HG02973 (cell line): ENCODE results near the gene PDK3.

Experiments used
- ATAC-seq: cut with Tn5 transposase; IDR thresholded peaks from one replicate; pipeline ENCODE4 v1.9.1; 2021; ENCODE audit warnings: moderate library complexity; ENCODE audit not compliant: unreplicated experiment

Gene PDK3

DNA sequence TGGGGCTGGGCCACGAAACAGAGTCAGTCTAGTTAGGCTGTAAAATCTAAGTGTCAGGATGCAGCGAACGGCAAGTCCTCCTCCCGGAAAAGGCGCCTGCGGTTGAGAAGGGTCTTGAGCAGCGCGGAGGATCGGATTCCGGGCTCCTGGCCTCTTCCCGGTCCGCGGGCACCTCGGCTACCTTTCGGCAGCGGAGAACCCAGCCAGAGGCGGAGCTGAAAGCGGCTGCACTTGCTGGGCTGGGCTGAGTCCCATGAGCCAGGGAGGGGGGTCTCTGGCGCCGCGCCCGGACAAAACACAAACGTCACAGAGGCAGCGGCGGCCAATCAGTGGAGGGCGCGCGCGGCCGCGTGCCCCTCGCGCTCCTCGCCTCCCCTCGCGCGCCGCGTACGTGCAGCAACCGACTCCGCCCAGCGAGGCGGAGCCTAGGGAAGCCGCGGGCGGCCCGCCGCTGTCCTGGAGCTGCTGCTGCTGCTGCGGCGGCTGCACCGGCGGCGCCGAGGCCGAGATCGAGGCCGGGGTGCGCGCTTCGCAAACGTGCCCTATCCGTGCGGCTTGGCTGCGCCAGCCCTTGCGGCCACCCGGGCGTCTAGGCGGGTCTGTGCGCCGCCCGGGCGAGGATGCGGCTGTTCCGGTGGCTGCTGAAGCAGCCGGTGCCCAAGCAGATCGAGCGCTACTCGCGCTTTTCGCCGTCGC is at the start of gene PDK3:
Gene PDK3, plus strand, starts transcription at position 451 of the 696 bp plus-strand sequence. Its CDS starts 170 bp downstream, at position 621.
- ATAC-seq = peak; percentile 95

DNA sequence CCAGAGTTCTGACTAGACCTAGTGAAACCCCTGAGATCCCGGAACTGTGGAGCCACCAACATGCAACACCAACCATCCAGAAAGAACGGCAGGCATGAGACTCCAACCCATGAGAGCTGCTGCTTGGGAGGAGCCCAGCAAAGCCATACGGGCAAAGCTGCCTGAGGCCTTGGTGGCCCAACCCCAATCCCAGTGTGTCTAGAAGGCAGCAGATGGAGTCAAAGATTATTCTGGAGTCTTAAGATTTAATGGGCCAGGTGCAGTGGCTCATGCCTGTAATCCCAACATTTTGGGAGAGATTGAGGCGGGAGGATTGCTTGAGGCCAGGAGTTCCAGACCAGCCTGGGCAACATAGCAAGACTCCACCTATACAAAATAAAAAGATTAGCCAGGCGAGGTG is 49.2 kb upstream of the PDK3 start:
- ATAC-seq = no peak

DNA sequence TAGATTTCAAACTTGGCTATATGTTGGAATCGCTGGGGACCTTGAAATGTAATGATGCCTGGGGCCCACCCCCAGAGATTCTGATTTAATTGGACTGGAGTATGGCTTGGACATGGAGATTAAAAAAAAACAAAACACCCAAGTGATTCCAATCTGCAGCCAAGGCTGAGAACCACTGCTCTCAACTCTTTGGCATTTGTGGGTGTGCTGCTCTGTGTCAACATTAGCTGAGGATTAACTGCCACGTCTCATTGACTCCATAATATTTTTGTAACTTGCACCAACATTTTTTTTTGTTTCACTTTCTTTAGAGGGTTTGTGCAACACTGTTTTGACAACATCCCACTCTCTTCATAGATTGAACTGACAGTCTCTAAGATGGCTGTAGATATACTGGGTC is 41.1 kb upstream of the PDK3 start:
- no peak for ATAC-seq

DNA sequence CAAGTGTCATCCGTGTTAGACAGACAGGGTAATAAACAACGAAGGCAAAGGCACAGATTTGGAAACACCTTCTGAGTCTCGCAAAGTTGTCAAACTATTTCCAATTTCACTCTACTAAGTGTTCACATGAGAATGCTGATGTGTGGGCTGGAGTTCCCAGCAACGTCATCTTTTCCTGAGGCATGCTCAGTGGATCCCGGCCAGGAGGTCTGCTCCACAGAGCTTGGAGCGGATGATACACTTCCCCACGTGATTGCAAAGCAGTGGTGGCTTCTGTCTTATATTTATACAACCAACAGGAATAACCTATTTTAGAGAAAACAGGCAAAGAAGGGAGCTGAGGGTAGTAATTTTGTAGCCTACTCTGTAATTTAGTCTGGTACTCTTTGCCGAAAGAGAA is 40.1 kb upstream of the PDK3 start:
- ATAC-seq = no peak

DNA sequence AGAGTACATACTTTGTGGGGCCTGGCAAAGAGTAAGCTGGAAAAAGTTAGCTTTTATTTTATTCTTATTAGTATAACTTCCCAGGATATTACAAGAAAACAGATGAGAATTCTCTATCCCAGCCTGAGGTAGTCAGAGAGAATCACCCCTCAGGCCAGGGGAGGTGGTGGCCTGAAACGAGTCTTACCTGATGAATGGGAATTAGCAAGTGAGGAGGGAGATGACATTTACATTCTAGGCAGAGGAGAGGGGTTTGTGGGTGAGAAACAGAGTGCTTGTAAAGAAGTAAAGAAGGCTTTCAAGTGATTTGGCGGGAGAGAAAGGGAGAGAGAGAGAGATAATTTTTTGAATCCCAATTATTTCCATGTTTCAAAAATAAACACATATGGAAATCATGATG is 39.3 kb upstream of the PDK3 start:
- no peak for ATAC-seq

DNA sequence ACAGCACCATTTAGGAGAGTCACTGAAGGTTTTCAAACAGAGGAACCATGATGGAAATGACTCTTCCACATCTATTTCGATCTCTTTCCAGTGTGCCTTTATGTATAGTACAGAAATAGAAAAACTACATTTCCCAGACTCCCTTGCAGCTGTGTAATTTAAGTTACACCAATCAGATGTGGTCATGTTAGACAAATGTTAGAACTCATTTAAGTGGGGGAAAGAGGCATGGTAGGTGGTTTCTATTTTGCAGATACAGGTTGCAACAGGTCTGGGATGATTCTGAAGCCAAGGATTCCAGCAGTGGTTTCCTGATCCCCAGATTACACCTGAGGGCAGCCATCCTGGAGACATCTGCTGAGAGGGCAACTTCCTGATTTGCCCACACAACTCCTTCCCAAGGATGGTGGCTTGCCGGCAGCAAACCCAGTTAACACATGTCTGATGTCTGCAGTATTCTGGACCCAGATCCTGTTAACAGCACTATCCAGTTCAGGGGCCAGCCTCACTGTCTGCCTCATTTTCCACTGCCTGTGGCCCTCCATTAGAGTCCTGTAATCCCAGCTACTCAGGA is 38.7 kb upstream of the PDK3 start:
- no peak for ATAC-seq

DNA sequence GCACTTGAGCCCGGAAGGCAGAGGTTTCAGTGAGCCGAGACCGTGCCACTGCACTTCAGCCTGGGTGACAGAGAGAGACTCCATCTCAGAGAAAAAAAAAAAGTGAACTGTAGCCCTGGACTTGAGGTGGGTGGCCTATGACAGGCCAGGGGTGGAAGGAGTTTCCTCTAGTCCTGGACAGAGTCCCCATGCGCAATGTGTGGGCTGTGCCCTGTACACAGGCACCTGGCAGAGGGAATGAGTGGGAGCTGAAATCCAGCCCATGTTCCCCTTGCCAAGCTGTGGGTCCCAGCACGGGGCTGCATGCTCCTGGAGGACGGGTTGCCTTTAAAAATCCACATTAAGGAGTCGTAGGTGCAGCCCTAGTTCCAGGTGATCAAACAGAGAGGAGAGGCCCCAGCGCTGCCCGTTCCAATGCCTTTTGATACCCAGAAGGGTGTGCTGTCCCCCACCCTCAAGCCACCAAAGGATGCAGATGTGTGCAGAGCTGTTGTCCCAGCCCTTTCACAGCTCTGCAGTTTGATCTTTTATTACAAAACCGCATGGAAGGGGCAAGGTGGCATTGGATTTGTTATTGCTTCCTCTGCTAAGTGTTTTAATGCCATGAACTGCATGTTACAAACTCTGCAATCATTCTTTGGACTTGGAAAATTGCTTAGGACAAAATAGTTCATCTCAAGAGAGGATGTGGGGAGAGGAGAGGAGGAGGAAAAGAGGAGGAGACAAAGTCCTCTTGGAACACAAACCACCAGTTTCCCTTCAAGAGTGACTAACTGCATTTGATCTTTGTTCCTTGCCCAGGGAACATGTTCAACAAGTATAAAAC is 38.0 kb upstream of the PDK3 start:
- ATAC-seq = no peak

DNA sequence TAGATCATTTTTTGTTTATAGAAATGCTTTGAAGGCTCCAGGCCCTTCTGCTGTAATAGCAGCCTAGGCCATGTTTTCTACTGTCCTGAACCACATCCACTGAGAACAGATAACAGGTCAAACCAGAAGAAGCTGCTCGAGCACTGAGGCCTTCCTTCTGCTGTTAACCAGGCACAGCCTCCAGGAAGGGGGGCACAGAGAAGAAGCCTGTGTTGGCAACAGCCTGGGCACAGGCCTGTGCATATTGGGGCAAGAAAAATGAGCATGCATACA is 37.4 kb upstream of the PDK3 start:
- ATAC-seq = no peak

DNA sequence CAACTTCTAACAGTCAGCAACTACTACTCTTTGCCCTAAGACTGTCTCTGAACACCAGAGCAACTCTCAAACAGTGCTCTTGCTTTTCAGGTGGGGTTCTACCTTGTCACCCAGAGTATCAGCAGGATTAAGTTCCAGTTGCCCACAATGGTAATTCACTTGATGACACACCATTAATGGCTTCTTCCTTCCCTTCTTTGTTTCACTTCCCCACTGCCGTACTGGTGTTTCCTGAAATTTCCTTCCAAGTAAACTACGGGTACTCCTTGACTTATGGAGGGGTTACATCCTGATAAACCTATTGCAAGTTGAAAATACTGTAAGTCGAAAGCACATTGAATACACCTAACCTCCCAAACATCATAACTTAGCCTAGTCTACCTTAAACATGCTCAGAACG is 36.6 kb upstream of the PDK3 start:
- no peak for ATAC-seq

DNA sequence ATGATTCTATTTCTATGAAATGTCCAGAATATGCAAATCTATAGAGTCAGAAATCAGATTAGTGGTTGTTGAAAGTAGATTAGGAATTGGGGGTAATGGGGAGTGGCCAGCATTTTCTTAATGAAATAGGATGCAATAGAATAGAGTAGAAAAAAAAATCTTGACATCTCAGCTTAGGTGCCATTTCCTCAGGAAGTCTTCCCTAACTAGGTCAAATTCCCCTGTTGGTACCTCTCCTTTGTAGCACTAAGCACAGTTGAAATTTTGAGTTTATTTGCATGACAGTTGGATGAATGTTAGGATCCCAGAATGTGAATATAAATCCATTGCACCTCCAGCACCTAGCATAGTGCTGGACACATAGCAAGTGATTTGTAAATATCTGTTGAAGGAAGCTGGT is 30.0 kb upstream of the PDK3 start:
- no peak for ATAC-seq

DNA sequence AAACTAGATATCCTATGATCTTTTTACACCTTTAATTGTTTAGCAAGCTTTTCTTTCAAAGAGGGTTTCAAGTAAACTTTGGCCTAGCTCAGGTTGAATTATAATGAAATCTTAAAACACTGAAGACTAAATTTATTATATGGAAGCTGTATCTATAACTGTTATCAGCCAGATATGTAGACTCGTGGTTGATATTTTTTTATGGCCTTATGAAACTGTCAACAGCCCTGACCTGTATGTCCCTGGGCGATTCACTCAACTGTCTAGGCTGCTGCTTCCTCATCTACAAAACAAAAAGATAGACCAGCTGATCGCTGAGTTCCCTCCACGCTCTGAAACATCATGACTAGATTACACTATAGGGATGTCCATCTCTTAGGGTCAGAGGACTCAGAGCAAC is 21.2 kb upstream of the PDK3 start:
- ATAC-seq = no peak

DNA sequence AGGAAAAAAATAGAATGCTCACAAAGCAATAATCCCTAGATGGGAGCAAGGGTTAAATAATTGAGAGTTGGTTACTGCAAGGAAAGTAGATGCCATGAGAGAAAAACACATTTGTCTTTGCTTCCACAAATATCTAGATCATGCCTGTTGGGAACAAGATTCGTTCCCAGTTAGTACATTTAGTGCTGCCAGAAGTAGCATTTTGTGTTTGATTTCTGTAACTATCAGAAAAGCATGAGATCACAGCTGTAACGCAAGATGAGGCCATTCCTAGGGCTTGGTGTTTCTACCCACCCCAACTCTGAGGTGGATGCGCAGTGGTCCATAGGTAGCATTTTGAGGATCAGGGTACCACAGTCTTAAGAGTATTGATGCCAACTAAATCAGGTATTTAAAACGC is 20.4 kb upstream of the PDK3 start:
- no peak for ATAC-seq

DNA sequence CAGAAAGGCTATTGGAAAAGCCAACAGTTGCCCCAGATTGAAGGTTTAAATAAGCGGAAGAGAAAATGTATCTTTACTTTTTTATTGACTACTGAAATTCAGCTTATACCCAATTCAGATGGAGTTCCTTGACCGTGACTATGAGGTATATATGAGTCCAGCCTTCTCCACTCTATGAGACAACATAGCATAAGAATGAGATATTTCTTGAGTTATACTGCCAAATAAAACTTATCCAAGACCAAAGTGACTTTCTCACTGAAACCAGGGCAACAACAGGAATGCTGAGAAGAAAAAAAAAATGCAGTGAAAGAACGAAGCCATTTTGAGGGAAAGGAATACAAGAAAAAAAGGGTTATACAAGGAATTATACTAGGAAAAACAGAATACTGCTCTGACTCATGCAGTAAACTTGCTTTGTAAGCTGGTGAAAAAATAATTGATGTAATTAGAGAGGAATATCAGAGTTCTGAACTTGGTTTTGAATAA is 16.3 kb upstream of the PDK3 start:
- ATAC-seq = no peak

DNA sequence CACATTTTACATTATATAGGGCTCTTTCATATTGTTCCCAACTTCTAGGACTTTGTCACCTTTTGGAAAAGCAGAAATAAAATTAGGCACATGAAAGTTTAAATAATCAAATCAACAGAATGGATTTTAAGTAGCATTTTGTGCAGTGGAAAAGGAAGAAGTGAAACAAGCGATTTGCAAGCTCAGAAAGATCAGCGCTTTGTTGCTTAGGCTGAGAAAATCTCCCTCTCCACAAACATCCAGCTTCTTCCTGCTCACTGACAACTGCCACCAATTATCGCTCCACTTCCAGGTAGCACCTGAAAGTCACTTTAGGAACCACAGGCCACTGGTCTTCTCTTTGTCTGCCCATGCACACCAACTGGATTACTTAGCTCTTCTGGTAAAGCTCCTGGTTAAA is 2.0 kb upstream of the PDK3 start:
- ATAC-seq = no peak

DNA sequence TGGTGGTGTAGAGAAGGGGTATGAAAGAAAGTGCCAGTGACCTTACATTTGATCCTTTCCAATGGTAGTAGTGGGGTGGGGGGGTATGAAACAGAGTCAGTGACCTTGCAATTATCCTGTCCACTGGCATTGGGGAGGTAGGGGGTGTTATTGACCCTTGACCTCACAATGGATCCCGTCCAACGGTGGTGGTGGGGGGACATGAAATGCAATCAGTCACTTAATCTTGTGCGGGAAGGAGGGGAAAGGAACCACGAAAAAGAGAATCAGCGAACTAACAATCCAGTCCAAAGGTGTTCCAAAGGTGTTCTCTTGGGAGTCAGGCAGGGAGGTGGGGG is 619 bp upstream of the PDK3 start:
- ATAC-seq = no peak

DNA sequence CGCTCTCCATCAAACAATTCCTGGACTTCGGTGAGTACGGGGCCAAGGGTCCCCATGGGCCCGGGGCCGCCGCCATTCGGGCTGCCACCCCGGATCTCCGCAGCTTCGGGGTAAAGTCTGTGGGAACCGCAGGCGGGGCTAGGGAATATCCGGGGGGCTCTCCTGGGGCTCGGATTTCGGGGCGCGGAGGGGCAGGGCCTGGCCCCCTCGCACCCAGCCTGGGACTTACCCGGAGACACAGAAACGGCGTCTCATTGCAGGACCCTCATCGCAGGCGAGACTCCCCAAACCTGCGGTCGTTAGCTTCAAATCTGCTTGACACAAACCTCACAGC is 413 bp downstream of the PDK3 start:
- ATAC-seq = peak; percentile 13

DNA sequence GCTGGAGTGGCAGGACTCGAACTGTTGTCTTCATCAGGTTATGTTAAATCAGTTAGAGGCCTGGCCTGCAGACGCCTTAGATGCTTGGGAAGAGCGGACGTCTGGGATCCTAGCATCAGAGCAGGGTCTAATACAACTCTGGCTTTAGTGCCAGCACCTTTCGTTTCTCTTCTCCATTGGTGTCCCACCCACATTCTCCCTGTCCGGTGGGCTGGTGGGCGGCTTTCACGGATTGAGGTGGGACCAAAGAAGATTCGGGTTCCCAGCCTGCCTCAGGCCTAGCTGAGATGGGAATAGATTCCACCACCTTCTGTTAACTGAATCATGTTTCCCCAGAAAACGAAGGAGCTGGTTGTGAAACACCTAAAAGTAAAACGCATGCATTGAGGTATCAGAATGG is 939 bp downstream of the PDK3 start:
- no peak for ATAC-seq

DNA sequence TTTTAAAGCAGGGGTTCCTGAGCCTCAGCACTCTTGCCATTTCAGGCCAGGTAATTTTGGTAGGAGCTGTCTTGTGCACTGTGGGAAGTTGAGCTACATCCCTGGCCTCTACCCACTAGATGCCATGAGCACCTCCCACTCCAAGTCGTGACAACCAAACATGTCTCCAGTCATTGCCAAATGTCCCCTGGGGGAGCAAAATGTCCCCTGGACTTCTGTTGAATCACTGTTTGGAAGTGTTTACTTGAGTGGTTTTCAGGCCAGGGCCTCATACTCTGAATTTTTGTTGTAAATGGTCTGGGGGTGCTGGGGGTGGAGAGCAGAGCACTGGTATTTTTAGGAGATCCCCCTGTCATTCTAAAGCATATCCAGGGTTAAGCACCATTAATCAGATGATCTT is 3.2 kb downstream of the PDK3 start:
- no peak for ATAC-seq

DNA sequence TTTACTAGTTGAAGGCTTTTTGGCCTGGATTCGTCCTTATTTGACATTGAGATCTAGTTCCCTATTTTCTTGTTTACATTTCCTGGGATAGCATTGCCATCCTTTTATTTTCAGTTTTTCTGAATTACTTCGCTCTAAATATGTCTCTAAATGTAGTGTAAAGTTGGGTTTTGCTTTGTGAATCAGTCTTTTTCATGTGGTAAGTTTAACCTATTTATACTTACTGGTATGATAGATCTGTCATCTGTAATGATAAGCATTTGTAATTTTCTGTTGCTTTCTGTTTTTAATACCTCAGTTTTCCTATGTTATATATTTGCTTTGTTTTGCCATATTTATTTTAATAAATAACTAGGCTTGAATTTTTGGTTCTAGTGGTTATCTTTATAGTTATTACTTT is 6.7 kb downstream of the PDK3 start:
- no peak for ATAC-seq

DNA sequence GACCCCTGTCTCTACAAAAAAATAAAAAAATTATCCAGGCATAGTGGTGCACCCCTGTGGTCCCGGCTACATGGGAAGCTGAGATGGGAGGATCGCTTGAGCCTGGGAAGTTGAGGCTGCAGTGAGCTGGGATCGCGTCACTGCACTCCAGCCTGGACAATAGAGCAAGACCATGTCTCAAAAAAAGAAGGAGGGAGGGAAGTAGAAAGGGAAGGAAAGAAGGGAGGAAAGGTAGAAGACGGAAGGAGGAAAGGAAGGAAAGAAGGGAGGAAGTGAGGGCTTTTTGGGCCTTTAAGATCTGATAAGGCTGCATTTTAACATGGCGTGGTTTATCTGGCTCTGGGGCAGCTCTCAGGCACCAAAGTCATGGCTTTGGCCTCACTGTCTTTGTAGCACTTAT is 10.4 kb downstream of the PDK3 start:
- ATAC-seq = no peak

DNA sequence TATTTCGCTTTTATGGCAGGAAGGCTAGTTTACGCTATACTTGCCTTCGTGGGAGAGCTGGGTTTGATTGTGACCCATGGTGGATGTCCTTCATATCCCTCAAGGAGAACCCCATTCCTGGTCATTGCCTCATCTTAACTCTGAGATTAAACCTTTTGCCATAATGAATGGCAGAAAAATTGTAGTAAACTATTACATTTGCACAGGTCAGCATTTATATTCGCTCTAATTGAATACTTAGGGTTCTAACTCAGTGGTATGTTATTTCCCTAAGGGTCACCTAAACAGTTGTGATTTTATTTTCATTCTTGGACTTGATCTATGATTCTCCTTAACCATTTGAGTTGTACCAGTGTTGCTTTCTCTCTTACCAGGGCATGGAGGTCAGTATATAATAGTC is 13.4 kb downstream of the PDK3 start:
- no peak for ATAC-seq

DNA sequence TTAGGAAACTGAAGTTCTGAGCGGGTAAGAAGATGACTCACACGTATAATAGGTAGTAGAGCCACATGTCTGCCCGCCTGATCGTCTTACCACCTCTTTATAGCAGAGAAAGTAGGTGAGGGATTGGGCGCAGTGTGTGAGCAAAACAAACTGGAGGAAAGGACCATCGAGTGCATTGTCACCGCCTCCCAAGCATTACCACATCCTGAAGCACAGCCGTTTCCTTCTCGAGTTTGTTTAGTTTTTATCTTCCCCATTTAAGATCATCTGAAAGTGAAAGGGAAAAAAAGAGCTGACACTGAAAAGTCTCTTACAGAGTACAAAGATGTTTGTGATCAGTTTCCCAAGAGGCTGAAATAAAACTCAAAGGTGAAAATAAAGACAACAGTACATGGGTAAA is 14.8 kb downstream of the PDK3 start:
- ATAC-seq = peak; percentile 86
